HG03520 (cell line): ENCODE data around the gene DUOXA1.

Source experiments
- ATAC-seq: cut with Tn5 transposase; IDR thresholded peaks from one replicate; pipeline ENCODE4 v1.9.1; 2021; ENCODE audit warnings: mild to moderate bottlenecking, moderate library complexity; ENCODE audit not compliant: unreplicated experiment

DUOXA1 gene

GRCh38 chr15:45129651-45130129 is at the start of gene DUOXA1, which contains the start of gene DUOX1:
Gene DUOXA1, minus strand, starts transcription at chr15:45129879. Its CDS starts 6,865 bp downstream, at chr15:45123014.
Gene DUOX1, plus strand, starts transcription at chr15:45129994. Its CDS starts 1,973 bp downstream, at chr15:45131967.
- no peak for ATAC-seq

- no peak for ATAC-seq
Measured at GRCh38 chr15:45177285-45177684, 47.6 kb upstream of the DUOXA1 start.

- ATAC-seq: no peak
Measured at GRCh38 chr15:45174577-45174976, 44.9 kb upstream of the DUOXA1 start.

- no peak for ATAC-seq
Measured at GRCh38 chr15:45174069-45174468, 44.4 kb upstream of the DUOXA1 start.

- ATAC-seq: no peak
Measured at GRCh38 chr15:45171912-45172311, 42.2 kb upstream of the DUOXA1 start.

- ATAC-seq: no peak
Measured at GRCh38 chr15:45169608-45170480, 40.2 kb upstream of the DUOXA1 start.

GRCh38 chr15:45168751-45169551 is 39.3 kb upstream of the DUOXA1 start:
- no peak for ATAC-seq

GRCh38 chr15:45168286-45168685 is 38.6 kb upstream of the DUOXA1 start:
- ATAC-seq: no peak

GRCh38 chr15:45167631-45168205 is 38.0 kb upstream of the DUOXA1 start:
- ATAC-seq: no peak

- peak; percentile 92 for ATAC-seq
Measured at GRCh38 chr15:45166834-45167630, 37.4 kb upstream of the DUOXA1 start.

GRCh38 chr15:45165536-45165935 is 35.9 kb upstream of the DUOXA1 start:
- ATAC-seq: no peak

- no peak for ATAC-seq
Measured at GRCh38 chr15:45164914-45165313, 35.2 kb upstream of the DUOXA1 start.

GRCh38 chr15:45163508-45163856 is 33.8 kb upstream of the DUOXA1 start:
- ATAC-seq: no peak

- ATAC-seq: no peak
Measured at GRCh38 chr15:45162771-45163507, 33.3 kb upstream of the DUOXA1 start.

- ATAC-seq: no peak
Measured at GRCh38 chr15:45161666-45162065, 32.0 kb upstream of the DUOXA1 start.

- ATAC-seq: no peak
Measured at GRCh38 chr15:45157974-45158373, 28.3 kb upstream of the DUOXA1 start.

- ATAC-seq: no peak
Measured at GRCh38 chr15:45156744-45157455, 27.2 kb upstream of the DUOXA1 start.

- no peak for ATAC-seq
Measured at GRCh38 chr15:45155739-45156138, 26.1 kb upstream of the DUOXA1 start.
